Mesodermal cell (in vitro differentiated cells): ENCODE measurements around the gene GRK2.

Source experiments
- H3K27ac ChIP-seq: 2 replicates; pipeline ENCODE4 v1.7.0; 2013; ENCODE audit warnings: mild to moderate bottlenecking, low read depth, low read length, moderate library complexity; ENCODE audit not compliant: severe bottlenecking
- H3K36me3 ChIP-seq: 2 replicates; pipeline ENCODE4 v1.7.1; 2013; ENCODE audit warnings: mild to moderate bottlenecking, low read length, moderate library complexity; ENCODE audit not compliant: control insufficient read depth, insufficient read depth
- H3K4me1 ChIP-seq: one replicate; pipeline ENCODE4 v1.7.1; 2013; ENCODE audit warnings: mild to moderate bottlenecking, low read length; ENCODE audit not compliant: insufficient read depth, control insufficient read depth, poor library complexity, severe bottlenecking
- H3K4me3 ChIP-seq: 2 replicates; pipeline ENCODE4 v1.7.0; 2013; ENCODE audit warnings: low read length, control low read depth, mild to moderate bottlenecking; ENCODE audit not compliant: insufficient read depth, poor library complexity, severe bottlenecking; ENCODE audit errors: extremely low read depth
- H3K9me3 ChIP-seq: 2 replicates; pipeline ENCODE4 v1.7.1; 2013; ENCODE audit warnings: mild to moderate bottlenecking, low read length, moderate library complexity; ENCODE audit not compliant: control insufficient read depth
- WGBS, 2 experiments: methylation state at CpG; one replicate each; pipeline ENCODE4 v1.1.5; 2013; ENCODE audit warnings: missing lambda C conversion rate in 2 of 2; ENCODE audit not compliant: insufficient coverage in 2 of 2; 5-methylcytosine and 5-hydroxymethylcytosine counted together

The GRK2 gene

DNA sequence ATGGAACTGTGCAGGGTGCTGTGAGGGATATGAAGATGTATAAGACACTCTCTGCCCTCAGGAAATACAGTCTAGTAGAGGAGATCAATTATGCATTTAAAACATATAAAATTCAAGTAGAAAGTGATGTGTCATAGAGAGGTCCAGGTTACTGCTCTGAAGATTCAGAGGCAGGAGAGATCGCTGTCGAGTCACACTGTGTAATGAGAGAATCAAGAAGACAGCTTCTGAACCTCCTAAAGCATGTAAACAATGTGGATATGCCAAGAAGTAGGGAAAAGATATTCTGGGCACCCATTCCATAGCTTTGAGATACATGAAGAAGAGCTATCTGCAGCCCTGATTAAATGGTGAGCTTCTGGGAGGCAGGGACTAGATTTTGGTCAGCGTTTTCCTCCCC is 53.7 kb downstream of the GRK2 start:
- Histone ChIP-seq H3K36me3 (no peaks in the 10 kb centered on the region), H3K9me3 (no peaks in the 10 kb centered on the region), H3K4me3 (no peak overlapping the region), H3K4me1 (peaks cover 3% of the 10 kb centered on the region), H3K27ac (no peak overlapping the region)
- WGBS, 2 experiments: 71 to 92% methylated on average over 1 to 3 of the region's 3 CpGs

DNA sequence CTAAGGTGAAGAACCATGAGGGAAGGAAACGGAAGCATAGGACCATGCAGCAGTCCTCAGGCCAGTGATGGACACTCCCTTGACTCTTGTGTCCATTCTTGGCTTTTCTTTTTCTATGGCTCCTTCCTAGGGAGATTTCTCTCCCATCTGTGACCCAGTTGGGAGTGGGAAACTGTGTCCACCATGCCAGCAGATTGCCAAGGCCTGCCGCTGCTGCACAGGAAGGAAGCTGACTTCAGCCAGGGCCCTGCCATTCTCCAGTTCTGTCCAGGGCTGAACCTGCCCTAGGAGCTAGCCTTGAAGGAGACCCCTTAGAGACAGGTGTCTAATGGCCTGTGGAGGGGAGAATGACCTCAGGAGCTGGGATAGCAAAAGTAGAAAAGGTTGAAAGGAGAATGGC is 54.4 kb downstream of the GRK2 start:
- Histone ChIP-seq H3K4me3 (no peak overlapping the region), H3K27ac (no peak overlapping the region), H3K4me1 (peaks cover 3% of the 10 kb centered on the region), H3K9me3 (no peaks in the 10 kb centered on the region), H3K36me3 (no peaks in the 10 kb centered on the region)
- 83 to 85% methylated on average over 2 of the region's 2 CpGs for WGBS, 2 experiments

DNA sequence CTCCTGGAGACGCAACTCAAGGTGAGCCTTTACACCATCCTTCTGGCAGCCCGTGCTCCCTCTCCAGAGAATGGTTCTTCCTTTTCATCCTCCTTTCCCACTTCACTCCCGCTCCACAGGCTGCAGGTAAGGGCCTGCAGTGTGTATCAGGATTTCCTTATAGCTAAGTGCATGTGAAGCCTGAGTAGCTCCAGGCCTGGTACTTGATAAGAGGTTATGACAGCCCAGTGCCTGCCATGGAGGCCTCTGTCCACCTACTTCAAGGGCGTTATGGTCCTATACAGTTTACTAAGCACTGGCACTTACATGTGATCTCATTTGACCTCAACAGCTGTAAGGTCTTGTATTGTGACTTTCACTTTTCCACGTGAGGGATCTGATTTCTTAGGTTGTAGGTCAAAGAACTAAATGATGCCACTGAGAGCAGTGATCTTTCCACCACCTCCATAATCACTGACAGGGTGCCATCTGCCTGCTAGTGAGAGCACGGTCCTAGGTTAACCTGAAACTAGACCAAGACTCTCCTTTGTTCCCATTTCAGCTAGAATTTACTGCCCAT is 55.1 kb downstream of the GRK2 start:
- Histone ChIP-seq H3K27ac (no peak overlapping the region), H3K36me3 (no peaks in the 10 kb centered on the region), H3K4me1 (peaks cover 3% of the 10 kb centered on the region), H3K4me3 (no peak overlapping the region), H3K9me3 (no peaks in the 10 kb centered on the region)
- 92 to 98% methylated on average over 2 to 4 of the region's 6 CpGs for WGBS, 2 experiments

GRCh38 chr11:67322049-67322448 is 55.8 kb downstream of the GRK2 start:
- H3K4me1 ChIP-seq: peaks cover 3% of the 10 kb centered on the region
- H3K9me3 ChIP-seq: no peaks in the 10 kb centered on the region
- no peak overlapping the region for H3K4me3 ChIP-seq
- 87 to 100% methylated on average over 2 of the region's 3 CpGs for WGBS, 2 experiments
- H3K36me3 ChIP-seq: no peaks in the 10 kb centered on the region
- H3K27ac ChIP-seq: no peak overlapping the region

DNA sequence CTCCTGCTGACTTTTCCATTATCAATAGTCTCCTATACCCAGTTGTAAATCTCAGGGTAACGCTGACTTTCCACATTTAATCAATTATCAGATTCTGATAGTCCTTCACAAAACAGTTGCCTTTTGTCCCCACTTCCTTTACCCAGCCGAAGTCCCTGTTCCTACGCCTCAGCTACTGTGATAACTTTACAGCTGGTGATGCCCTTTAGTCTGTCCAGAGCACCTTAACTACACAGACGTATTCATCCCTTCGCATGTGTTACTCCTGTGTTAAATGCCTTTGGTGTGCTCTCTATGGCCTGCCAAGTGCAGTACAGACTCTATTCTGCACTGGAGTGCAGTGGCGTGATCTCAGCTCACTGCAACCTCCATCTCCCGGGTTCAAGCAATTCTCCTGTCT is 57.3 kb downstream of the GRK2 start:
- Histone ChIP-seq H3K4me1 (peaks cover under 1% of the 10 kb centered on the region), H3K9me3 (no peaks in the 10 kb centered on the region), H3K27ac (no peak overlapping the region), H3K36me3 (no peaks in the 10 kb centered on the region), H3K4me3 (no peak overlapping the region)
- 90 to 96% methylated on average over 7 of the region's 7 CpGs for WGBS, 2 experiments

DNA sequence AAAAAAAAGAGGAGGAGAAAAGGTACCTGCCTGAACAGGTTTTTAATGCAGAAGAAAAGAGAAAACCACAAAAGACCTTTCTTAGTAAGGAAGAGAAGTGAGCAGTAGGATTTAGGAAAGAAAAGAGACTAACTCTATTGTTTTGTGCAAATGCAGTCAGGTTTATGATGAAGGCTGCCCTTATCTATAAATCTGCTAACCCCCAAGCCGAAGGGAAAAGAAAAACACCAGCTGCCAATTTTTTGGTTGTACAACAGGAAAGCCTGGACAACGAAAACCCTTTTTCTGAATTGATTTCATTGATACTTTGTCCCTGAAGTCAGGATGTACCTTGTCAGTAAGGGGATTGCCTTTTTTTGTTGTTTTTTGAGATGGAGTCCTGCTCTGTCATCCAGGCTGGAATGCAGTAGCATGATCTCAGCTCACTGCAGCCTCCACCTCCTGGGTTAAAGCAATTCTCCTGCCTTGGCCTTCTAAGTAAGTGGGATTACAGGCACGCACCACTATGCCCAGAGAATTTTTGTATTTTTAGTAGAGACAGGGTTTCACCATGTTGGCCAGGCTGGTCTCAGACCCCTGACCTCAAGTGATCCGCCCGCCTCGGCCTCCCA is 65.9 kb downstream of the GRK2 start:
- Histone ChIP-seq H3K36me3 (no peaks in the 10 kb centered on the region), H3K9me3 (no peaks in the 10 kb centered on the region), H3K4me3 (no peak overlapping the region), H3K4me1 (peaks cover 10% of the 10 kb centered on the region), H3K27ac (no peak overlapping the region)
- 86 to 94% methylated on average over 5 to 6 of the region's 6 CpGs for WGBS, 2 experiments
